DMS153 treated with DMSO at 0.1 percent for 48 hours (cell line): ENCODE results near the gene SLC16A3.
A peak's percentile ranks its signal among the peaks of the same experiment; 100 is the strongest.
"Not testable (repeated sequence)": the region's sequence is repeated elsewhere in the genome, so short reads cannot be mapped to it uniquely, and the experiment has no call there.

Experiments
- DNase-seq: peaks from one replicate; lab custom pipeline; 2025; ENCODE audit not compliant: unreplicated experiment; lab: John Stamatoyannopoulos, UW

Gene SLC16A3

DNA sequence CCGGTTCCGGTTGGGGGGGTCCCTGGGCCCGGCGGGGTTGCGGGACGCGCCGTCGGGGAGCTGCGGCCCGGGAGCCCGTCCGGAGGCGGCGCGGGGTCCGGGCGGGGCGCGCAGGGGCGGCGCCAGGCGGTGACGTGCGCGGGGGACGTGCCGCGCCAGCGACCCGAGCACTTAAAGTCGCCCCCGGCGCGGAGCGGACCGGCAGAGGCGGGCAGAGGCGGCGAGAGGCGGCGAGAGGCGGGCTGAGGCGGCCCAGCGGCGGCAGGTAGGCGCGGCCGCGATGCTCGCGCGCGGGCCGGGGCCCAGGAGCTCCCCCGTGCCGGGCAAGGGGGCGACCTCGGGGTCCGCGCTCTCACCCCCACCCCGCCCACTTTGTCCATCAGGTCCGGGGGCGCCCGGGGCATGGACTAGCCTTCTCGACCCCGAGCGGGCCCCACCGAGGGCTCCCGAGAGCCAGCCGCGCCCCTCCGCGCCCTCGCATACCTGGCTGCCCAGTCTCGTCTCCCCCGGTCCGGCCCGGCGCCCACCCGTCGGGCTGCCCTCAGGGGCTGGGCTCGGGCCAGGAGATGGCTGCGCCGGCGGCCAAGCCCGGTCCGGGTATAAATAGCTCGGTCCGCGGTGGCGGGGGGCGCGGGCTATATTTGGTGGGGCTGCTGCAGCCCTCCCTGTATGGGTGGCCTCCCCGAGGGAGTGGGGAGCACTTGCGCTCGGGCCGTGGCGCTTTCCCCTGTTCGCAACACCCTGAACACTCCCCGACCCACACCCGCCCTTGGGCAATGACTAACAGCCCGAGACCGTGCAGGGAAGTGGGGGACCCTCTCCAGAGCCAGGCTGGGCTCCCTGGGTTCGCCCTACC lies at the start of gene SLC16A3:
TSS of gene SLC16A3 (plus strand) at position 201 of the 856 bp plus-strand sequence. CDS start 6,967 bp downstream, outside the sequence.
- no peak for DNase-seq

DNA sequence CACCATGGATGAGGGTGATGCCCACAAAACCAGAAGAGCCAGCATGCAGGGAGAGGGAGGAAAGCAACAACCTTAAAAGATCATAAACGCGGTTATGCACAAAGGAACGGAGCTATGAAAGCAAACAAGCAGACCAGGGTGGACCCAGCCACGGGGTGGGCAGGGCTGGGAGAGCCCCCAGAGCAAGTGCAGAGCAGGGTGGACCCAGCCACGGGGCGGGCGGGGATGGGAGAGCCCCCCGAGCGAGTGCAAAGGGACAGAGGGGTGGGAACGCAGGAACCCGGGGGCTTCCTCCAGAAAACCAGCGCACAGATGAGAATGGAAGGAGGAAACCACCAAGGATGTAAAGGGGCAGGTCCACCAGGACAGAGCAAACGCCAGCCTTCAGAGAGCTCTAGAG lies 49.4 kb upstream of the SLC16A3 start:
- DNase-seq = no peak

DNA sequence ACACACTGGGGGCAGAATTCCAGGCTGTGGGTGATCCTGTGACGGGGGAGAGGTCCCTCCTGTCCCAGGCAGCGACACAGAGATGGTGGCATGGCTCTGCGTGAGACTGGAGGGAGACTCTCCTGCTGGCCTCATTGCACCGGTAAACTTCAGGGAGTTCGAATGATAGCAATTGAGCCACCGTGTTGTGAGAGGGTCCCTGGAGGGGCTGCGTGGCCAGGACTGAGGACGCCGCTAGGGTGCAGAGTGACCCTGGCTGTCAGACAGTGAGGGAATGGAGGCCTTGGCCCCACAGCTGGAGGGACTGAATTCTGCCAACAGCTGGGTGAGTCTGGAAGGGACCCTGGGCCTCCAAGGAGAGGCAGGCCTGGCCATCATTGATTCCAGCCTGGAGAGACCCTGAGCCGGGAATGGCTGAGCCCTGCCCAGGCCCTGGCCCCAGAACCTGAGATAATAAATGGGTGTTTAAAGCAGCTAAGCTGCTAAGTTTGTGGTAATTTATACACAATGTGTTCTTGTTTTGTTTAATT lies 48.8 kb upstream of the SLC16A3 start:
- no peak for DNase-seq

DNA sequence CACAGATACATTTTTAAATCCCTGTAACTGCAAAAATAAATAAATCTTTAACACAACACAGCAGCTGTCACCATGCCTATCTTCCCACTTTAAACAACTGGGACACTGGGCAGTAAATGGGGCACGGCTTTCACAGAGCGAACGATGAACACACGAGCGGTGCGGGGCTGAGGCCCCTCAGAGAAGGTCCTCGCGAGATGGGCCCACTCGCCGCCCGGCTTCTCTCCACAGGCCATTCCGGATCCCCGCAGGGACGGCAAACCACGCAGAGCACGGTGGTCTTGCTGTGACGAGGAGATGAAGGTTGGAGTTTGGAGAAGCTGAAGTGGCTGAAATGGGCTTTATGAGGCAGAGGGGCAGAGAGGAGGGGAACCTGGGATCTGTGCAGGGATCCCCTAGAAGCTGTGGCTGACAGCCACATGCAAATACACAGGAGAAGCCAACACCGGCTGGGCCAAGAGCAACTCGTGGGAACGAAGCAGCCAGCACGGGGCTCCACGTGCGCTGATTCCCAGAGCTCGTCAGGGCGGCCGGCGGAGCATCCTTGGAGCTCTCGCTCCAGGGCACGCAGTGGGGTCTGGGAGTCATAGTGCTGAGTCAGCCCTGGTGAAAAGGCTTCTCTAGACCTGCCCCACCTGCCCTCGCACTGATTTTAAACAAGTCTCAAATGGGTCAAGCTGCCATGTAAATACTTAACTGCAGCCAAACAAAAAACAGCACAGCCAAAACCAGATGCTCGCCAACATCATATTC lies 47.9 kb upstream of the SLC16A3 start:
- no peak for DNase-seq

DNA sequence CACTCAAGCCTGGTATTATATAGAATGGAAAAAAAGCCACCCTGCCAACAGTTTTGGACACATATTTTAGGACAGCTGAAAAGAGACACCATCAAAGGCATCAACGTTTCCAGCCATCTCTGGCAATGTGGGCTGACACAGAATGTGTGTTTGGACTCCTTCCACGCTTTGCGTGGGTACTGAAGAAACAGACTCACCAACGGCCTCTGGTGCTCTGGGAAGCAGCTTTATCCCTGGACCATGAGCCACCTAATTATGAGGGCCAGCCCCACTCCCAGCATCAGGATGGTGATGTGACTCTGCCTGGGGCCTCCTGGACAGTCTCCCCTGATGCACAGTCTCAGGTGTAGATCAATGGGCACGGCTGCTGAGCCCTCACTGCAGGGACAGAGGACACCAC lies 44.1 kb upstream of the SLC16A3 start:
- no peak for DNase-seq

DNA sequence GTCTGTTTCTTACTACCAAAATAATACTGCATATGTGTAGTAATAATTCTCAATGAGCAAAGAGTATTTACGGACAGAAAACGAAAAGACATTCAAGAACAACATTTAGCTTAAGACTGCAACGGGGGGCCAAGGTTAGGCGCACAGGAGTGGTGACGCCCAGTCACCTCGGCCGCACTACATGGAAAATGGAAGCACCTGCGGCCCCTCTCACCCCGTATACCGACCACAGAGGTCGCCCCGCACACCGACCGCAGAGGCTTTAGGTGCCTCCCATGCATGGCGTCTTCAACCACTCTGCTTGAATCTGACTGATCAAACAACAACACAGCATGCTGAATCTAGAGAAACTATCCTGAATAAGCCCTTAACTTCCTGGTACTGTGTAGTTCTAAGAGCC lies 42.6 kb upstream of the SLC16A3 start:
- DNase-seq = no peak

DNA sequence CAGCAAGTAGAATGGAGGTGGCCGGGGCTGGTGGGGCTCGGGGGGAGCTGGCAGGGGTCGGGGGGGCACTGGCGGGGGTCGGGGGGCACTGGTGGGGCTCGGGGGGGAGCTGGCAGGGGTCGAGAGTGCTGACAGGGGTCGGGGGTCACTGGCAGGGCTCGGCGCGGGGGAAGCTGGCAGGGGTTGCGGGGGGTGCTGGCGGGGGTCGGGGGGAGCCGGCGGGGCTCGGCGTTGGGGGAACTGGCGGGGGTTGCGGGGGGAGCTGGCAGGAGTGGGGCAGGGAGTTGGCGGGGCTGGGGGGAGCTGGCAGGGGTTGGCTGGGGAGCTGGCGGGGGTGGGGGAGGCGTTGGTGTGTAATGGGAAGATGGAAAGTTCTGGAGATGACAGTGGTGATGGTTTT lies 41.3 kb upstream of the SLC16A3 start:
- DNase-seq = no peak

DNA sequence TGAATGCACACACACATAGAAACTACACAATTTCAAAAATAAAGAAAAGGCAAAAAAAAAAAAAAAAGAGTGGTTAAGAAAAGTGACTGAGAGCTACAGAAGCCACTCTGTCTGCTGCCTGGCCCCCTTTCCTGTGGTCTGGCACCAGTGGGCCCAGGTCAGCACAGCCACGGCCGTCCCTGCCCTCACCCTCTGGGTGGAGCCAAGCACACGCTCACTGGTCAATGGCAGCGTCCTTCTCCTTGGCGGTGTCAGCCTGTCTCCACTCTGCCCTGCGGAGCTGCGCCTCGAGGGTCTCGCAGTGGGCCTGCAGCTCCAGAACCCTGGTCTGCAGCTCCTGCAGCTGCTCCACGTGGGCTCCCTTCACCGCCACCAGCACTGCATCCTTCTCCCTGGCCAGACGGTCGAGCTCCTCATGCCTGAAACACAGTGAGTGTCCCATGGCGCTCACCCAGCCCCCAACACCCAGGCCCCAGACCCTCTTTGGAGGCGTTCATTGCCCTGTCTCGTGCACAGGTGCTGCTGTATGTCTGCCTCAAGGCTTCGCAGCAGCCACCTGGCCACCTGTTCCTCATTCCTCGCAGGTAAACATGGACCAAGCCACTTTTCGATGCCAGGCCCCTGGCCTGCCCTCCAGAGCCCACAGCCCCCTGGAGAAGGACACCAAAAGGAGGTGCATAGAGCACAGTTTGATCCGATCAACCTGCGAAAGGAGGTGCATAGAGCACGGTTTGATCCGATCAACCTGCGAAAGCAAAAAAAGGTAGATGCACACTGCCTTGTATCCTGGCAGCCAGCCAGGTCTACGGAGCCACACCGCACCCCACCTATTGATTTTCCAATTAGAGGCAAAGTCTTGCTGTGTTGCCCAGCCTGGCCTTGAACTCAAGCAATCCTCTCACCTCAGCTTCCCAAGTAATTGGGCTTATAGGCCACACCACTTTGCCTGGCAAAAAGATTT lies 40.6 kb upstream of the SLC16A3 start:
- DNase-seq = no peak

DNA sequence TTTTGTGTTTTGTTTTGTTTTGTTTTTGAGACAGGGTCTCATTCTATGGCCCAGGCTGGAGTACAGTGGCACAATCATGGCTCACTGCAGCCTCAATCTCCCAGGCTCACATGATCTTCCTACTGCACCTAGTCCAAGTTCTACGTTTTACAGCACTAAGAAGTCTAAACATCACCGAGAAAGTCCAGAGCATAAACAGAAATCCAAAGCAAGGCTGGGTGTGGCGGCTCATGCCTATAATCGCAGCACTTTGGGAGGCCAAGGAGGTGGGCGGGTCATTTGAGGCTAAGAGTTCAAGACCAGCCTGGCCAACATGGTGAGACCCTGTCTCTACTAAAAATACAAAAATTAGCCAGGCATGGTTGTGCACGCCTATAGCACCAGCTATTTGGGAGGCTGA lies 35.8 kb upstream of the SLC16A3 start:
- not testable (repeated sequence) for DNase-seq

DNA sequence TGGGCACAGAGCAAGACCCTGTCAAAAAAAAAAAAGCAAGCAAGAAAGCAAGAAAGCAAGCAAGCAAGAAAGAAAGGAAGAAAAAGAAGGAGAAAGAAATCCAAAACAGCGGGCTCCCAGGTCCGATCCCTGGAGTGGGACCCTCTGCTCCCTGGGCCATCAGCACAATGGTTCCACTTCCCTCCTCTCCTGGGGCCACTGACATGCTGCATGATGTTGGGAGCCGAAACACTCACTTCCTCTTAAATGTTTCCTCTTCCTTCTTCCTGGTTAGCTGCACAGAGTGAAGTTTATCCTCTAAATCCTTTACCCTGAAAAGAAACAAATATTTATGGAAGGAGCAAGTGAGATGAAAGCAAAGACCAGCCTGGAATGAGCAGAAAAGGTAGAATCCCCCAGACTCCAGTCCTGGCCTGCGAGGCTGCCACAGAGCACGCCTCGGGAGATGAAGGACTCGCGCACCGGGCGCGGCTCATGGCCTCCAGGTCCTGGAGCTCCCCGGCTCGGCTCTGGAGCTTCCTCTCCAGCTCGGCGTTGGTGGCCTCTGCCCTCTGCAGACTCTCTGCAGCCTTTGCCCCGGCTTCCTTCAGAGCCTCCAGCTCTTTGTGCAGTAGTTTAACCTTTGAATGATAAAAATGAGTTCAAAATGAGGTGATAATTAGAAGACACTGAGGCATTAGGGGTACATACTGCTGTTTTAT lies 35.2 kb upstream of the SLC16A3 start:
- no peak for DNase-seq

DNA sequence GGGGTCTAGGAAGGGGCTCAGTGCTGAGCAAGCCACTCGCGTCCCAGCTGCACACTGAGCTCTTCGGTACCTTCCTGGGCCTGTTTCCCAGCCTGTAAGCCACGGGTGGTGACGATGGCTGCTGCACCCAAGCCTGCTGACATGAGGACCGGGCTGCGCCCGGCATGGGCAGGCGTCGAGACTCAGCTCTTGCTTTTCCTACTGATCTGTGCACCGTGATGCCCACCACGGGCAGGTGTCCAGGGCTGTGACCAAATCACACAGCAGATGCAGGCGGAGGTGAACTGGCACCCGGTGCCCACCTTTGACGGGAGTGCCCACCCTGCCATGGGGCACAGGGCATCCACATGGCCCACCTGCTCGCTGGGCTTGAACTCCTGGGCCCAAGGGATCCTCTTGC lies 34.1 kb upstream of the SLC16A3 start:
- no peak for DNase-seq

DNA sequence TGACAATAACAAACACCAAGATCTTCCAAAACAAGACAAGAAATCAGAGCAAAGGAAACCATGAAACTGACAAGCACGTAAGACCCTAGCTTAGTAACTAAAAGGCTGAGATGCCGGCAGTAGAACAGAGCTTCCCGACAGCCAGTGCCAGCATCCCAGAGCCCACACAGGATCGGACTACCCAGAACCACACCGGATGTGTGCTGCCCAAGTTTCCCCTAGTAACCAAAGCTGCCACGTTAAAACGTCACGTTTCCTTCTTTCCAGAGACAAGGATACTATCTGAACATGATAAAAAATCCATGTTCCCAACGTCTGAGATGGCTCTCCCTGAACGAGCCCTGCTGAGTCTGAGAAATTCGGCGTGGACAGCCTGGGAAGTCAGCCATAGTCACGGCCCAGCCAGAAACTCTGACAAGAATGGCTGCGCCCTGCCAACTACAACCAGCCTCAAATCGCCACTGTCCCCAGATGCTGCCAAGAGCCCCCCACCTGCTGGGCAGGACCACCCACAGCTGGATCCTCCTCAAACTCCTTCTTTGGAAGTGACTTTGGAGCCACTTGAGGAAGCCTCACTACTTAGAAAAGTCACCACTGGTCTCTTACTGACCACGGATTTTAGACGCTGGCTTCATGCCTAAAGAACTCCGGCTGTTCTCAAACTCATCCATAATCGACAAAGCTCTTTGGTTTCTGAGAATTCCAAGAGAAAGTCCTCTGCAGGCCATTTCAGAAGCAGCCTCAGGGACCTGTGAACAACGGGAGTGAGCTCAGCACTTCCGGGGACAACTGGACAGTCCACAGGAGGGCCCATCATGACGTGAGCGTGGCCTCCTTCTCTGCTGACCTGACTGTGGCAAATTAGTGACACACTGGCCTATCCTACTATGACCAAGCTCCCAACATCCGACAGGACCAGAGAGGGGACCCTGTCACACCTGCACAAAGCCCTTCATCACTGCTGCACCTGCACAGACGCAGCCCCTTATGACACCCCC lies 32.9 kb upstream of the SLC16A3 start:
- DNase-seq = no peak

DNA sequence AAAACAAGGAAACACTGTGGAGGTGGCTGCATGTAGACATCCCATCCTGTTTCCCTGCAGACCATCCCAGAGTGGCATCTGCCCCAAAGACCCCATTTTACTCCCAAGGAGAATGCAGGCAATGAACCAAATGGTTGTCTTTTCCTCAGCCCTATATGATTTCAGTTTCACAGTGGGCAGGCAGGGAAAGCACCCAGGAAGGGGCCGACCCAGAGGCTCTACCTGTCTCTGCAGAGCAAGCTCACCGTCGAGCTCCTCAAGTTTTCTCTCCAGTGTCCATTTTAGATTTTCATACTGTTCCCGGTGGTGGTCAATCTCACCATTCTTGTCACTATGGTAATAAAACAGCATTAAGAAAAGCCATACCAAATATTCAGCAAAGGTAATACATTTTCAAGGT lies 30.8 kb upstream of the SLC16A3 start:
- DNase-seq = no peak

DNA sequence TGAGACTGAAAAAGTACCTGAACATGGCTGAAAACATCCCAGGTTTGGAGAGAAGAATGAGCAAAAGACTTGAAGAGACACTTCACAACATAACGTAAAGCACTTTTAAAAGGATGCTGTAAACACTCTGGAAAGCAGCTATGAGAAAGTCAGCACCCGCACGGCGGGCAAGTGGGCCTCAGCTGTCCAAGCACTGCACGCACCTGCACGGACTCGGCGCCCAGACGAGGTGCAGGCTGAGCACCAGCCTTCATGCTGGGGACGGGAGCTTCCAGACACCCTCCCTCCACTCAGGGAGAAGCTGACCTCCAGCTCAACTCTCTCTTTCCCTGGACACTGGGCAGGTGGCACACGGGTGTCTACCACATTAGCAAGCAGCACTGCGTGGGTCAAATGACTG lies 29.3 kb upstream of the SLC16A3 start:
- no peak for DNase-seq

DNA sequence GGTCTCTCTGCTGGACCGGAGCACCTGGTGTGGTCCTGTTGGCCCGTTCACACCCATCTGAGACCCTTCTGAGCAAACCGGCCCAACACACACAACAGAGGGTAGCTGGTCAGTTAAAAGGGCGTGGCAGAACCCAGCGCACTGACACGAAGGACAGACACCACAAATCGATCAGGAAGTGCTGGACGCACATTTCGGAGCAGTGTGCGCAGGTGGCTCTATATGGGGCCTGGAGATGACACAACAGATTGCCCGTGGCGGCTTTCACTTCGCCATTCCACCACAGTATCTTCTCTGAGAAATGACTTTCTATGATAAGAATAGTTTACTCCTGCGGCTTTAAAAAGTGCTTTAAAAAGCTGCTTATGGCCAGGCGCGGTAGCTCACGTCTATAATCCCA lies 28.7 kb upstream of the SLC16A3 start:
- no peak for DNase-seq

DNA sequence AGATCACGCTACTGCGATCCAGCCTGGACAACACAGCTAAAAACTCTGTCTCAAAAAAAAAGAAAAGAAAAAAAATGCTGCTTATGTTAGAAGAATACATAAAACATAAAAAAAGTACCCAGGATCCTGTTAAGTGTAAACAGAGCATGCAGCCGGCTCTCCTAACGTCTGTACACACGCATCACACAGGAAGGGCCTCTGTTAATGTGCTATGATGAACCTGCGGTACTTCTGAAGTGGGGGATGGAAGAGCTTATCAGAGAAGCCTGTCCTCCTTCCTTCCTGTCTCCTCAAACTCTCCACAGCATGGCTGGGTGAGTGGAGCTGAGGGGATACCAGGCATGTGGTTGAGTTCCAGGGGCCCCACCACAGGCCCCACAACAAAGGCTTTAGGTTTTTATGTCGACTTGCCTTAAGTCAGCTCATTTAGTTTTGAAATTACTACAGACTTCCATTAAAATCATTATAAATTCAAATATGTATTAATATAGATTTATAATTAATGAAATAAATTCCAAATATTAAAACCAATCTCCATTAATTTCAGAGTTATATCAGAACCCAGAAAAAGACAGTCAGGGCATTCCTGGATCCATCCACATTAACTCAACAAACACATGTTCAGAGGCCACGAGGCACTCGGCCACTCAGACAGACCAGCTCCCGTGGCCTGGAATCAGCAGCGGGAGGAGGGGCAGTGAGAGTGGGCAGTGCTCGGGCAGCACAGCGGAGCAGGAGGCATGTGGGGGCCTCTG lies 27.9 kb upstream of the SLC16A3 start:
- peak; percentile 11 for DNase-seq

DNA sequence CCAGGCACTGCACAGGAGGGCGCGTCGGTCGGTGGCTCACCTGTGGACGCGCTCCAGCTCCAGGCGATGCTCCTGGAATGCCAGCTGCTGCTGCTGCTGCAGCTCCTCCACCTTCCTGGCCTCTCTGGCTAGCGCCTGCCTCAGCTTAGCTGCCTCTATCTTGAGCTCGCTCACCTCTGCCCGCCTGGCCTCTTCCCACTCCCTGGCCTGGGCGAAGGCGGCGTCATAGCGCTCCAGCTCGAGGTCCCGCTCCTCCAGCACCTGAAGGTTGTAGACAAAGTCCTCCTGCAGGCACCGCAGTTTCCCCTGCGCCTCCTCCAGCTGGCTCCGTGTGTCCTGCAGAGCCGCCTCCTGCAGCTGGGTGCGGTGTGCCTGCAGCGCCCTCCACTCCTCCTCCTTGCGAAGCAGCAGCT lies 27.3 kb upstream of the SLC16A3 start:
- peak; percentile 4 for DNase-seq

DNA sequence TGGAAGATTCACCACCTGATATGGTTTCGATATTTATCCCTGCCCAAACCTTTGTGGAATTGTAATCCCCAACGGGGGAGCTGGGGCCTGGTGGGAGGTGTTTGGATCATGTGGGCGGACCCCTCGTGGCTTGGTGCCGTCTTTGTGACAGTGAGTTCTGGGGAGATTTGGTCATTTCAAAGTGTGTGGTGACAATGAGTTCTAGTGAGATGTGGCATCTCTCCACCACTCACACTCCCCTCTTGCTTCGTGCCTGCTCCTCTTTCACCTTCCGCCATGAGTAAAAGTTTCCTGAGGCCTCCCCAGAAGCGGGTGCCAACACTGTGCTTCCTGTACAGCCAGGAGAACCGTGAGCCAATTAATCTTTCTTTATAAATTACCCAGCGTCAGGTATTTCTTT lies 25.9 kb upstream of the SLC16A3 start:
- DNase-seq = no peak
